Gastroesophageal sphincter (tissue), 4 donors: Measurements from ENCODE around the gene UQCC2. TPM values are rescaled to one million over a fixed set of nuclear protein-coding genes. Genes with fewer than 3 reads are reported as not detected.

Experiments used
- ATAC-seq: fragments of 150-250 bp; one replicate; pipeline ENCODE4 v1.9.1; 2016; ENCODE audit warnings: mild to moderate bottlenecking, moderate library complexity
- H3K27ac ChIP-seq, 4 donors: fragments of 200-600 bp; sonication (generic) in 3 of 4; 1 replicate in 3 of 4; 2 replicates in 1 of 4; pipeline ENCODE4 v1.5.1; 2016 to 2019
- H3K27me3 ChIP-seq: fragments of 200-600 bp; sonication (generic); one replicate; pipeline ENCODE4 v1.5.1; 2019
- H3K36me3 ChIP-seq, 2 donors: fragments of 200-600 bp; sonication (generic); one replicate each; pipeline ENCODE4 v1.5.1; 2019; ENCODE audit warnings: control low read depth in 1 of 2
- H3K4me1 ChIP-seq, 3 donors: fragments of 200-600 bp; sonication (generic); 1 replicate in 2 of 3; 2 replicates in 1 of 3; pipeline ENCODE4 v1.5.1; 2016 to 2019; ENCODE audit warnings: control low read depth in 2 of 3
- H3K4me3 ChIP-seq, 2 donors: fragments of 200-600 bp; sonication (generic); one replicate each; pipeline ENCODE4 v1.5.1; 2019; ENCODE audit warnings: mild to moderate bottlenecking in 1 of 2, moderate library complexity in 1 of 2
- H3K9me3 ChIP-seq, 3 donors: fragments of 200-600 bp; sonication (generic); one replicate each; pipeline ENCODE4 v1.5.1; 2017 to 2019; ENCODE audit warnings: control low read depth in 2 of 3
- EP300 ChIP-seq: sonication (generic); formaldehyde crosslinking; IDR thresholded peaks from one replicate; pipeline ENCODE4 v1.6.1; 2017; ENCODE audit warnings: antibody characterized with exemption, mild to moderate bottlenecking
- POLR2A ChIP-seq, 2 donors: fragments of 450-650 bp; IDR thresholded peaks; one replicate each; pipeline ENCODE4 v1.6.1; 2017; ENCODE audit warnings: antibody characterized with exemption in 2 of 2, mild to moderate bottlenecking in 2 of 2, moderate library complexity in 1 of 2
- POLR2AphosphoS5 ChIP-seq: sonication (generic); formaldehyde crosslinking; IDR thresholded peaks from one replicate; pipeline ENCODE4 v1.6.1; 2017; ENCODE audit warnings: antibody characterized with exemption
- WGBS, 2 donors: methylation state at CpG; one replicate each; pipeline ENCODE4 v1.1.5; 2018; ENCODE audit warnings: low coverage in 1 of 2; 5-methylcytosine and 5-hydroxymethylcytosine counted together
- total RNA-seq, 4 donors: library from RNA; depleted of rRNA; stranded (reverse); fragments of >200 nt; gene quantifications; one replicate each; pipeline ENCODE4 v1.1.0, GENCODE V29; 2016
- TF ChIP-seq, protein P1 (sequence below), 4 experiments: fragments of 200-600 bp in 2 of 4; fragments of 450-650 bp in 2 of 4; sonication (generic) in 1 of 4; IDR thresholded peaks; one replicate each; pipeline ENCODE4 v1.5.1; 2017 to 2019; ENCODE audit warnings: antibody characterized with exemption in 4 of 4, mild to moderate bottlenecking in 2 of 4, moderate library complexity in 2 of 4

Gene UQCC2
- total RNA-seq, 4 donors from 2014 or later = 14.5 to 25.3 (median 17.7) TPM

DNA sequence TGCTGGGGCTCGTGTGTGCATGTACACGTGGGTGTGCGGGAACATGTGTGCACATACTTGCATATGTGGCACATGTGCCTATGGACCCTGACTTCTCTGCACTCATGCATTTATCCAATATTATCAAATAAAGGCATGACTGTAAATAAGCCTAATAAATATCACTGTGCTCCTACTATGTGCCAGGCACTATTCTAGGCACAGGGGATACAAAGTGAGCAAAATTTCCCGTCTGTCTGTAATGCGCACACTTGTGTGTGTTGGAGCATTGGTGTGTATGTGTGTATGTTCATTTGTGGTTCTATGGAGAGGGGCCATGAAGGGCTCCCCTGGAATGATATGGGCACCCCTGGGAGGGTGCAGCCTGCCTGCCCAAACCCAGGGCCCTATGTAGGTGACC is 48.5 kb downstream of the UQCC2 start:
- Histone ChIP-seq H3K27ac (no peak overlapping the region), H3K4me3 (no peak overlapping the region), H3K9me3 (no peaks in the 10 kb centered on the region), H3K36me3 (peaks cover 0 to 79% of the 10 kb centered on the region in 2 donors), H3K27me3 (peaks cover 20% of the 10 kb centered on the region), H3K4me1 (no peaks in the 10 kb centered on the region)
- TF ChIP-seq EP300 = no peak
- no peak for TF ChIP-seq POLR2A (IDR thresholded peaks at IDR 0.05)
- TF ChIP-seq, protein P1, sequence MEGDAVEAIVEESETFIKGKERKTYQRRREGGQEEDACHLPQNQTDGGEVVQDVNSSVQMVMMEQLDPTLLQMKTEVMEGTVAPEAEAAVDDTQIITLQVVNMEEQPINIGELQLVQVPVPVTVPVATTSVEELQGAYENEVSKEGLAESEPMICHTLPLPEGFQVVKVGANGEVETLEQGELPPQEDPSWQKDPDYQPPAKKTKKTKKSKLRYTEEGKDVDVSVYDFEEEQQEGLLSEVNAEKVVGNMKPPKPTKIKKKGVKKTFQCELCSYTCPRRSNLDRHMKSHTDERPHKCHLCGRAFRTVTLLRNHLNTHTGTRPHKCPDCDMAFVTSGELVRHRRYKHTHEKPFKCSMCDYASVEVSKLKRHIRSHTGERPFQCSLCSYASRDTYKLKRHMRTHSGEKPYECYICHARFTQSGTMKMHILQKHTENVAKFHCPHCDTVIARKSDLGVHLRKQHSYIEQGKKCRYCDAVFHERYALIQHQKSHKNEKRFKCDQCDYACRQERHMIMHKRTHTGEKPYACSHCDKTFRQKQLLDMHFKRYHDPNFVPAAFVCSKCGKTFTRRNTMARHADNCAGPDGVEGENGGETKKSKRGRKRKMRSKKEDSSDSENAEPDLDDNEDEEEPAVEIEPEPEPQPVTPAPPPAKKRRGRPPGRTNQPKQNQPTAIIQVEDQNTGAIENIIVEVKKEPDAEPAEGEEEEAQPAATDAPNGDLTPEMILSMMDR (IDR thresholded peaks at IDR 0.05) = no peak
- TF ChIP-seq POLR2AphosphoS5 = no peak
- ATAC-seq = no peak
- 0 to 91% methylated on average over 1 to 4 of the region's 5 CpGs for WGBS, 2 donors

DNA sequence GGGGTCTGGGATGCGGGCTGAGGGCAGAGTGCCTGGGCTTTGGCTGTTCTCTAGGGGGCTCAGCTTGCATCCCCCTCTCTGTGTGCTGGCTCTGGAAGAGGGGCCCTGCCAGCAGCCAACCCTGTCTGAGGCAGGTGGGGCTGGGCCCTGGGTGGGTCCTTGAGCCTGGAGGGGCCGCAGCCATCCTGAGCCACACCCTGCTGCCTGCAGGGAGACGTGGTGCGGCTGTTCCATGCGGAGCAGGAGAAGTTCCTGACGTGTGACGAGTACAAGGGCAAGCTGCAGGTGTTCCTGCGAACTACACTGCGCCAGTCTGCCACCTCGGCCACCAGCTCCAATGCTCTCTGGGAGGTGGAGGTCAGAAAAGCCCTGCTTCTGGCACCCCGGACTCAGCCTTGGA is 49.2 kb downstream of the UQCC2 start:
- 67% methylated on average over 1 of the region's 11 CpGs; no CpG with 5 or more reads in 1 of the 2 donors for WGBS, 2 donors
- ATAC-seq = no peak

GRCh38 chr6:33661106-33661838 is 50.2 kb downstream of the UQCC2 start:
- 81 to 92% methylated on average over 6 to 9 of the region's 10 CpGs for WGBS, 2 donors
- H3K27me3 ChIP-seq = peaks cover 35% of the 10 kb centered on the region
- no peak overlapping the region for H3K27ac ChIP-seq
- no peak for TF ChIP-seq POLR2AphosphoS5
- TF ChIP-seq EP300 = no peak
- no peak for TF ChIP-seq POLR2A (IDR thresholded peaks at IDR 0.05)
- TF ChIP-seq, protein P1 (IDR thresholded peaks at IDR 0.05) = no peak
- peaks cover 0 to 75% of the 10 kb centered on the region in 2 donors for H3K36me3 ChIP-seq
- no peaks in the 10 kb centered on the region for H3K4me1 ChIP-seq
- no peaks in the 10 kb centered on the region for H3K9me3 ChIP-seq
- ATAC-seq = no peak
- H3K4me3 ChIP-seq = no peak overlapping the region

More for the DNA sequence above, 49.2 kb downstream of the UQCC2 start:
- Histone ChIP-seq H3K36me3 (peaks cover 0 to 77% of the 10 kb centered on the region in 2 donors), H3K4me3 (no peak overlapping the region), H3K9me3 (no peaks in the 10 kb centered on the region), H3K4me1 (no peaks in the 10 kb centered on the region), H3K27ac (no peak overlapping the region), H3K27me3 (peaks cover 27% of the 10 kb centered on the region)
- no peak for TF ChIP-seq EP300
- TF ChIP-seq, protein P1 (IDR thresholded peaks at IDR 0.05) = no peak
- no peak for TF ChIP-seq POLR2AphosphoS5
- no peak for TF ChIP-seq POLR2A (IDR thresholded peaks at IDR 0.05)

- Histone ChIP-seq H3K27ac (no peak overlapping the region), H3K4me3 (no peak overlapping the region), H3K27me3 (peaks cover 38% of the 10 kb centered on the region), H3K36me3 (peaks cover 0 to 63% of the 10 kb centered on the region in 2 donors), H3K4me1 (peaks cover 0 to under 1% (median 0%) of the 10 kb centered on the region in 3 donors), H3K9me3 (no peaks in the 10 kb centered on the region)
- WGBS, 2 donors = 60 to 88% methylated on average over 1 to 3 of the region's 6 CpGs
- ATAC-seq = no peak
- TF ChIP-seq POLR2A (IDR thresholded peaks at IDR 0.05) (no peak), EP300 (no peak), POLR2AphosphoS5 (no peak)
- TF ChIP-seq, protein P1 (IDR thresholded peaks at IDR 0.05) = no peak
Observed at GRCh38 chr6:33659986-33660385, 51.5 kb downstream of the UQCC2 start.
